HEK293 (cell line): ENCODE results near the gene ARHGAP33.

ENCODE experiments used
- SALL2 ChIP-seq: fragments of 450-650 bp; formaldehyde crosslinking; IDR thresholded peaks from 2 replicates; pipeline ENCODE4 v1.5.0; 2017; ENCODE audit warnings: missing biosample characterization, mild to moderate bottlenecking, missing genetic modification characterization, borderline replicate concordance
- ZNF138 ChIP-seq: fragments of 450-650 bp; formaldehyde crosslinking; IDR thresholded peaks from 2 replicates; pipeline ENCODE4 v1.5.1; 2016; ENCODE audit warnings: missing biosample characterization, missing genetic modification characterization, borderline replicate concordance
- TF ChIP-seq, protein P1 (sequence below): fragments of 450-650 bp; formaldehyde crosslinking; IDR thresholded peaks from 2 replicates; pipeline ENCODE4 v1.5.1; 2016; ENCODE audit warnings: missing biosample characterization, missing genetic modification characterization

DNA sequence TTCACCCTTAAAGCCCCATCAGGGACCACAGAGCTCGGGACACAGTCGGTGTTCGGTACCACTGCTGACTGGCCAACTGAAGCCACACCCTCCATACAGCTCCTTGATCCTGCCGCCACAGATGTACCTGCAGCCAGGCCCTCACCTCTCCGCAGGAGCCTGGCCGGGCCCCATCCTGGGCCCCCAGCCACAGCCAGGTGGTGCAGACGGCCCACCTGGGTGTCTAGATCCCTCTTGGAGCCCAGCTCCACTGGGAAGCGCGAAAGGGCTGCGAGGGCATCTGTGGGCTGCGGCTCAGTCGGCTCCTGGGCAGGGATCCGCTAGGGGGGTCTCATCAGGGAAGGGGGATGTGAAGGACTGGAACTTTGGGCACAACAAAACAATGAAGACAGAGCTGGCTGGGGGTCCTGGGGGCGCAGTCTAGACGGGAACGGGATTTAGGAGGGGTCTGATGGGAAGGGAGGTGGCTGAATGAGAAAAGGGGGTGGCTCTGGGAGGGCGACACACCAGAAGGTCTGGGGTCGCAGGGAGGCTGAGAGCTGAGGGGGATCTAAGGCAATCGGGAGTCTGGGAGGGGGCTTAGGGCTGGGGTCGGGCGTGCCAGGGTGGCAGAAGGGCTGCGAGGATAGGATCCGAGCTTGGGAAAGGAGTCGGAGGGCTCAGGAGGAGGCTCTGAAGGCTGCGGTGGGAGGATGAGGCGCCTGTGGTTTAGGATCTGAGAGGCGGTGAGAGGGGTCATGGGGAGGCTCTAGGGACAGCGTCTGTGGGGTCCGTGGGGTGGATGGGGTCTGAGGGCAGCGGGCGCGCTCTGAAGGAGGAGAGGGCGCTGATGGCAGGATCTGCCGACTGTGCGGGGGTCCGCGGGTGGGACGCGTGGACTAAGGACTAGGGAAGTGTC is 21.5 kb downstream of the ARHGAP33 start:
- TF ChIP-seq, protein P1, sequence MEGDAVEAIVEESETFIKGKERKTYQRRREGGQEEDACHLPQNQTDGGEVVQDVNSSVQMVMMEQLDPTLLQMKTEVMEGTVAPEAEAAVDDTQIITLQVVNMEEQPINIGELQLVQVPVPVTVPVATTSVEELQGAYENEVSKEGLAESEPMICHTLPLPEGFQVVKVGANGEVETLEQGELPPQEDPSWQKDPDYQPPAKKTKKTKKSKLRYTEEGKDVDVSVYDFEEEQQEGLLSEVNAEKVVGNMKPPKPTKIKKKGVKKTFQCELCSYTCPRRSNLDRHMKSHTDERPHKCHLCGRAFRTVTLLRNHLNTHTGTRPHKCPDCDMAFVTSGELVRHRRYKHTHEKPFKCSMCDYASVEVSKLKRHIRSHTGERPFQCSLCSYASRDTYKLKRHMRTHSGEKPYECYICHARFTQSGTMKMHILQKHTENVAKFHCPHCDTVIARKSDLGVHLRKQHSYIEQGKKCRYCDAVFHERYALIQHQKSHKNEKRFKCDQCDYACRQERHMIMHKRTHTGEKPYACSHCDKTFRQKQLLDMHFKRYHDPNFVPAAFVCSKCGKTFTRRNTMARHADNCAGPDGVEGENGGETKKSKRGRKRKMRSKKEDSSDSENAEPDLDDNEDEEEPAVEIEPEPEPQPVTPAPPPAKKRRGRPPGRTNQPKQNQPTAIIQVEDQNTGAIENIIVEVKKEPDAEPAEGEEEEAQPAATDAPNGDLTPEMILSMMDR (tag by site-specific recombination) = no peak
- TF ChIP-seq SALL2 (tag by site-specific recombination) (no peak), ZNF138 (tag by site-specific recombination) (no peak)
